Measurements from ENCODE around the gene RAB11B. TPM values are rescaled to one million over a fixed set of nuclear protein-coding genes. Genes with fewer than 3 reads are reported as not detected.

RAB11B gene
- total and polyA plus RNA-seq, 10 of the 15 experiments (the other 5 are each of a cell fraction or from before 2014, with no cell fraction given) = 0.92 to 82.5 (median 17.9) TPM

GRCh38 chr19:8358948-8359347, 31.2 kb upstream of the RAB11B start:
- H3K36me3 ChIP-seq (ENCODE audit: control insufficient read depth in 2 of 2, insufficient read depth in 2 of 2, low read length in 1 of 2) = no peaks in the 10 kb centered on the region
- no peak overlapping the region for H3K4me3 ChIP-seq
- POLR2A ChIA-PET = interaction anchor here (0.5 kb wide), 1 partner anchor 78 kb away, joined by 7 read pairs; no protein-coding TSS in a partner anchor
- no TSS peak for BruUV-seq (replicated peaks)
- DNase-seq (ENCODE audit: low read depth, low spot score) (no peak), FAIRE-seq (no peak), ATAC-seq (no peak)
- RAD21 ChIA-PET (ENCODE audit: unreplicated experiment) = no interaction called here
- H2AFZ ChIP-seq (ENCODE audit: control insufficient read depth, low read depth, low read length) = no peak overlapping the region
- no peaks in the 10 kb centered on the region for H3K79me2 ChIP-seq (ENCODE audit: control insufficient read depth, insufficient read depth, low read length)
- CTCF ChIA-PET = no interaction called here
- SMC1A ChIA-PET (ENCODE audit: uncharacterized antibody, unreplicated experiment) = no interaction called here
- no peak overlapping the region for H3K27ac ChIP-seq (ENCODE audit: control insufficient read depth, insufficient read depth)
- TF ChIP-seq YY1 (IDR thresholded peaks at IDR 0.05; ENCODE audit: low read depth, low read length) = no peak
- TF ChIP-seq POLR2A (IDR thresholded peaks at IDR 0.05; ENCODE audit: low read depth, low read length) = no peak
- no peak for TF ChIP-seq DPF2 (IDR thresholded peaks at IDR 0.05)
- TF ChIP-seq ZBTB4 (CRISPR knock-in tag; IDR thresholded peaks at IDR 0.05) = no peak
- no peak for TF ChIP-seq MXI1 (IDR thresholded peaks at IDR 0.05; ENCODE audit: low read depth, low read length)
- TF ChIP-seq NR2C2 (IDR thresholded peaks at IDR 0.05; ENCODE audit: borderline replicate concordance, control insufficient read depth, insufficient read length, low read depth) = no peak
- no peak for TF ChIP-seq CEBPZ (IDR thresholded peaks at IDR 0.05; ENCODE audit: low read depth, low read length)
- no peak for TF ChIP-seq EED (IDR thresholded peaks at IDR 0.05; ENCODE audit: low read depth)
- in situ Hi-C loops (cut with MboI) (no loop called here), intact Hi-C loops (cut with micrococcal nuclease; ENCODE audit: unreplicated experiment) (no loop called here)
- 57% methylated on average over 6 of the region's 6 CpGs for WGBS (ENCODE audit: insufficient coverage, insufficient replicate concordance, low lambda C conversion rate, missing lambda C conversion rate)
- no peaks in the 10 kb centered on the region for H4K20me1 ChIP-seq (ENCODE audit: control insufficient read depth, insufficient read depth)
- H3K9ac ChIP-seq (ENCODE audit: control insufficient read depth, insufficient read depth, low read length) = no peak overlapping the region
- no peak overlapping the region for H3K4me2 ChIP-seq (ENCODE audit: control insufficient read depth, insufficient read depth)
- no peaks in the 10 kb centered on the region; a peak in 2 of 4 replicates for H3K27me3 ChIP-seq (replicated peaks in 1 of 2; ENCODE audit: control insufficient read depth in 2 of 2, insufficient read depth in 2 of 2, low read length in 1 of 2)
- H3K4me1 ChIP-seq (ENCODE audit: control insufficient read depth, insufficient read depth, low read length) = no peaks in the 10 kb centered on the region
- no peaks in the 10 kb centered on the region; the same call in 2 of the 3 replicates for H3K9me3 ChIP-seq (replicated peaks; ENCODE audit: control insufficient read depth, insufficient read depth, low read length)
